CD4-positive, alpha-beta T cell treated with Interleukin-12 subunit alpha and Interleukin-12 subunit beta, for 1 hour (primary cell): ENCODE data around the gene LNX2.
"Not testable (repeated sequence)": the region's sequence is repeated elsewhere in the genome, so short reads cannot be mapped to it uniquely, and the experiment has no call there.

ENCODE experiments used
- DNase-seq: peaks from one replicate; pipeline ENCODE4 v3.0.0-alpha.2; 2020

The LNX2 gene

DNA sequence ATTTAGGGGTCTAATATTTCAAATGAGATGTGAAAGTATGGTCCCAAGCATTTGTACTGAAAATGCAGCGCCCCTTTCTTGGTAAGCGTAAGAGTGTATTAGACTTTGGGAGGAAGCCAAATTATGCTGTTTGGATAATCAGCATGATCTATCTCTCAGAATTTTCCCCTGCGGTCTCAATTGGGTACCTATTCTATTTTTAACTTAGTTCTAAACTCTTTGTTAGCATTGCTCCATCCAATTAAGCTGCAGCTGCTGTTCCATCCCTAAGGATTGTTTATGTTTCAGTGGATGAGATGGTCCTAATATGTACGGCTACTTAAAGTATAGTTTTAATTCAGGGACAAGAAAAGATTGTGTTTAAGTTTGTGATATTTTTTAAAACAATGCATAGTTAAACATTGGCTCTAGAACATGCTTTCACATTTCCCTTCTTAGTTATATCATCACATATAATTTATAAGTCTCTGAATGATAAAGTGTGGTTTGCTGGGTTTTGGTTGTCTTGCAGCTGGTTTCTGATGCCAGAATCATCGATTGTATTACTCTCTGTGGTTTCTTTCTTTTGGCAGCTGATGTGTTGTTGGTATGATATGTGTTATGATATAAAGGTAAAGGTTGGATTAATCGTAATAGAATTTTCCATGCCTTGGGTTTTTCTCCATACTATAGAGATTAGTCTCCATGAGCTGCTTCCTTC is 16.4 kb upstream of the LNX2 start:
- no peak for DNase-seq

DNA sequence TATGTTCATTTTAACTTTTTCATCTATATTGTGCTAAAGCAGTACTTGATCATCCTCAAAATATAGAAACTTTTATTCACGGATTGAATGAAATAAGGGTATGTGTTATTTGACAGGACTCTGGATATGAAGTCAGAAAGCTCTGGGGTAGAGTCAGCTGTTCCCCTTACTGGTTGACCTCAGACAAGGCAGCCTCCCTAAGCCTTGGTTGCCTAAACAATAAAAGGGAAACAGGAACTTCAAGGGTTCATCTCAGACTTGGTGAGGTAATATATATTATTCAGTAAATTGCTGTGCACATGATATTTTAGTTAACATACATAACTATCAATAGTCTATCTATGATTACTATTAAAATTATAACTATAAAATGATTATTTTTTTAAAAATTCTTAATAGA is 14.9 kb upstream of the LNX2 start:
- DNase-seq, result no peak

DNA sequence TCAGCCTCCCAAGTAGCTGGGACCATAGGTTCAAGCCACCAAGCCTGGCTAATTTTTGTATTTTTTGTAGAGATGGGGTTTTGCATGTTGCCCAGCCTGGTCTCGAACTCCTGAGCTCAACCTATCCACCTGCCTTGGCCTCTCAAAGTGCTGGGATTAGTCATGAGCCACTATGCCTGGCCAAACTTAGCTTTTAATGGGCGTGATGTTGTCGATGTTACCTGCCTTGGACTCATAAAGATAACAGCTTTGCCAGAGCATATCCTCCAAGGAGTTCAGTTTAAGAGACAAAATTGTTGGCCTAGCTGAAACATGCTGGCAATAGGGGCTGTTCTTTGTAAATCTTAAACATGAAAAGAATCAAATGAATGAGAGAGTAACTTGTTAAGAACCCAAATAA is 14.5 kb upstream of the LNX2 start:
- no peak for DNase-seq

DNA sequence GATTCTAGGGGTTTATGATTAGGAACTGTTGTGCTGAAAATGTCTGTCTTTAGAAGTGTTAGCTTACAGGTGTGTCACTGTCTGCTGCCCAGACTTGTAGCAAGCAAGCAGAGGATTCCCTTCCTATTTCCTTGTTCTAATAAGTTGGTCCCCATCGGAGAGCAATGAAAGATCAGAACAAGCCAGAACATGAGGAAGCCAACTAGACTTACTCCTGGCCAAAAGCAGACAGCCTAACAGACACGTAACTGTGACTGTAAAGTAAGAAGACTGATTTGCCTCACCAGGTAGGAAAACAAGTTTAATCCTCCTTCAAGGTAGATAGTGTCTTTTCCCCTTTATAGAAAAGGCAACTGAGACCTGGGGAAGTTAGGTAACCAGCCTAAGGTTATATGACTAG is 13.9 kb upstream of the LNX2 start:
- DNase-seq, result no peak

DNA sequence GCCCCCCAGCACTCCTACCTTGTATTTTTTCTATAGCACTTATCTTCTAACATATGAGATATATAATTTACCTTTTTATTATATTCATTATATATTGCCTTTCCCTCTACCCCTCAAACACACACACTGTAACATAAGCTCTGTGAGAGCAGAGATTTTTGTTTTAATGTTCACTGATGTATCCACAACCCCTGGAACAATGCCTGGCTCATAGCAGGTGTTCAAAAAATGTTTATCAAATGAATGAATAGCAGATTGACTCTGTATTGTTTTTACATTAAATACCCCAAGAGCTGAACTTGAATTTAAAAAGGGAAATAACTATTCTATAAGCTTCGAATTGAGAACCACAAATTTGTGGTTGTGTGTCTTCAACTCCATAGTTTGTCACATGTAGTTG is 12.3 kb upstream of the LNX2 start:
- no peak for DNase-seq

DNA sequence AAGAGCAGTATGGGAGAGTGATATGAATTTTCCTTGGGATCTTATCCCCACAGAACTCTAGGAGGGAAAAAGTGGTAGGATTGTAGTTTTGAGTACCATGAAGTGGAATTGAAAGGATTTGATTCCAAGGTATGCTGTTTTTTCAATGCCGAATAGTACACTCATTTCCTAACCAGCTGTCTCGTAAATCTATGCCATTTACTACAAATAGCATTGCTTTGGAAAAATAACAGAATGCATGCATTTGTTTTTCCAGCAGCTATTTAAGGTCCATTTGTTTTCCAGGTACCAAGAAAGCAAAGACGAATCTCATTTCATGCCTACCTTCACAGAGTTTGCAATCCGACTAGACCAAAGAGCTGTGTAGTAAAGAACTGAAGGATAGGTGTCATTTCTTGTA is 11.9 kb upstream of the LNX2 start:
- no peak for DNase-seq

DNA sequence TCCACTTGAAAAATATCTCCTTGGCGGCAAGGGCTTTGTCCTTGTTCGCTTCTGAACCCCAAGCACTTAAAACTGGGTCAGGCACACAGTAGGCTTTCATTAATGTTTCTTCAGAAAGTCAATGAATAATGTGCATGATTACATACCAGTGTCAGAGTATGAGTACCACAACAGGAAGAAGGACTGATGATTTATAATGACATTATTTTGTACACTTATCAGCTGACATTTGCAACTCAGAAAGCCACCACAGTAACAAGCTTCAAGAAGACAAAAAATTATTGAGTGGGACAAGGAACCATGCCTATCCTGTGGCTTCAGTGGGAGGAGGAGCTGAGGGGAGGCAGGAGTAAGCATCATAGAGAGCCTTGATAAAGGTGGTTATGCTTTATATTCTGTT is 11.3 kb upstream of the LNX2 start:
- DNase-seq, result no peak

DNA sequence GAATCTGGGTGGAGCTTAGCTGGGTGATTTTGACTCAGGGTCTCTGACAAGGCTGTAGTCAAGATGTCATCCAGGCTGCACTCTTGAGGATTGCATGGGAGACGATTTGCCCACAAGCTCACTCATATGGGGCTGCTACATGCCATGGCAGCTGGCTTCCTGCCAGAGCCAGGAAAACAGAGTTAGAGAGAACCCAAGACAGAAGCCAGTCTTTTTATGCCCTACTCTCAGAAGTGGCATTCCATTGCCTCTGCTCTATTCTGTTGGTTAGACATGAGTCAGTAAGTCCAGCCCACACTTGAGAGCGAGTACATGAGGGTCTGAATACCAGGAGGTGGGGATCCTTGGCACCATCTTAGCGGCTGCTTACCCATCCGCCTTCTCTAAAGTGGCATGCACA is 10.8 kb upstream of the LNX2 start:
- no peak for DNase-seq

DNA sequence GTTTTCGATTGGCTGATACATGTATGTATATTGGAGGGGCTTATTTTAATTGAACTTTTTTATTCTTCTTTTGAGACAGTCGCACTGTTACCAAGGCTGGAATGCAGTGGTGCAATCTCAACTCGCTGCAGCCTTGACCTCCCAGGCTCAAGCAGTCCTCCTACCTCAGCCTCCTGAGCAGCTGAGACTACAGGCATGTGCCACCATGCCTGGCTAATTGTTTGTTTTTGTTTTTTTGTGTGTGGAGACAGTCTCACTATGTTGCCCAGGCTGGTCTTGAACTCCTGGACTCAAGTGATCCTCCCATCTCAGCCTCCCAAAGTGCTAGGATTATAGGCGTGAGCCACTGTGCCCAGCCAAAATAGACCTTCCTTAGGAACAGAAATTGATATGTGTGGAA is 8.4 kb upstream of the LNX2 start:
- DNase-seq, result not testable (repeated sequence)

DNA sequence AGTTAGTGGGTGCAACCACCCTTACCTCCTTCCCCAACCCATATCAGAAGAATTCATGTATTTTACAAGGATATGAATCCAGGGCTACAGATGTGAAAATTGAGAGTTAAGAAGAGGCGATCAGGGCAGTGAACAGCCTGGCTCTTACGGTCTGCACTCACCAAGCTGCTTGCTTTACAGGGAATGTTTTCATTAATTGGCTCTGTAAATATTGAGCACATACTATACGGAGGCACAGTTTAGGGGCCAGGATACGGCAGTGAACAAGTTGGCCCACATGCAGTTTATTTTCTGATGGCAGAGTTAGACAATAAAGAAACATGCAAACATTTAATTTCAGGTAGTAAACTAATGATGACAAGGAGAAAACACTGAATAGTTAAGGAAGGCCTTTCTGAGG is 7.8 kb upstream of the LNX2 start:
- DNase-seq, result no peak

DNA sequence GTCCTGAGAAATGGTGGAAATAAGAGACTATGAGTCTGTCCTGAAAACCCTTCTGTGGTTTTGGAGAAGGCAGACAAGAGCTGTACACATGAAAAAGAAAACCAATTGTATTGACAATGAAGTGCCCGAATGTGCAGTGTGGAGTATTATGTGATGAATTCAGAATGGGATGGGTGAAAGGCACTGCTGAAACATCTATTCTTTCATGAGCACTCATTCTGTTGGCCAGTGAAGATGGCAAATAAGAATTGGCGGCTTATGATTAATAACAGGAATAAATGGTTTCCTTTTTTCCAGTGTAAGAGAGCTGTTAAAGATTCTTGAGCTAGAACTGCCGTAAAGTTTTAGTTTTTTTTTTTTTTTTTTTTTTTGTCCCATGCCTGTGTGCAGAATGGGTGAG is 7.1 kb upstream of the LNX2 start:
- DNase-seq, result no peak

DNA sequence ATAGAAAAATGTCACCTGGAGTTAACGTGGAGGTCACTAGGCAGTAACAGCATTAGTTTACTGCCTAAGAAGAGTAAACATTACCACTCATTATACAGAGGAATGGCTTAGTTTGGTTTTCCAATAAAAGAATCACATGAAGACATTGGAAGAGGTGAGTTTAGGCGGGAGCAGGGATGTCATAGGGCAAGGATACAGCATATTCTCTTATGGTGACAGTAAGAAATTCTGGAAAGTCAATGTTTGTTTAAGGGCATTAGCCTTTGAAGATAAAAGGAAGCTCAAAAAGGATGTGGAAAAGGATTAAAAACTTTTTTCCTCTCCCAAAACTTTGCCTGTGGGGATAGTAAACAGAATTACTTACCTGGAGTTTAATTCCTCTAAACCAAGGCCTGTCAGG is 5.5 kb upstream of the LNX2 start:
- no peak for DNase-seq

DNA sequence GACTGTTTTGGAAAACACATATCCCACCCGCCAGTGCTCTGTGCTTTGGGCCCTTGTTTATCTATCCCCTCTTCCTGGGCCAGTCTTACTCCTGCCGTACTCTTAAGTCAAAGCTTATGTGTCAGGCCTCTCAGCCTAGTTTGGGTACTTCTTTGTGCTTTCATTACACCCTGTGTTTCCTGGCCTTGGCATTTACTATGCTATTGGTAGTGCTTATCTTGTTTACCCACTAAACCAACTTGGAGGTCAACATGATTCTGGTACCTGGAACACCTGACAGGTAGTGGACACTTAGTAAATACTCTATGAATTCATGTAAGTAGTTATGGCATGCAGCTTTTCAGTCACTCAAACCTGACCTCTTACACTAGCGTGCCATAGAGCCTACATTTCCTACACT is 3.7 kb upstream of the LNX2 start:
- DNase-seq, result no peak

DNA sequence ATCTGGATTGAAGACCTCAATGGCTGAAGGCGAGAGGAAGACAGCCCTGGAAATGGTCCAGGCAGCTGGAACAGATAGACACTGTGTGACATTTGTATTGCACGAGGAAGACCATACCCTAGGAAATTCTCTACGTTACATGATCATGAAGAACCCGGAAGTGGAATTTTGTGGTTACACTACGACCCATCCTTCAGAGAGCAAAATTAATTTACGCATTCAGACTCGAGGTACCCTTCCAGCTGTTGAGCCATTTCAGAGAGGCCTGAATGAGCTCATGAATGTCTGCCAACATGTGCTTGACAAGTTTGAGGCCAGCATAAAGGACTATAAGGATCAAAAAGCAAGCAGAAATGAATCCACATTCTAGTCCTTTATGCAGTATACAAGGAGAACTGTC is 2.6 kb upstream of the LNX2 start:
- no peak for DNase-seq

DNA sequence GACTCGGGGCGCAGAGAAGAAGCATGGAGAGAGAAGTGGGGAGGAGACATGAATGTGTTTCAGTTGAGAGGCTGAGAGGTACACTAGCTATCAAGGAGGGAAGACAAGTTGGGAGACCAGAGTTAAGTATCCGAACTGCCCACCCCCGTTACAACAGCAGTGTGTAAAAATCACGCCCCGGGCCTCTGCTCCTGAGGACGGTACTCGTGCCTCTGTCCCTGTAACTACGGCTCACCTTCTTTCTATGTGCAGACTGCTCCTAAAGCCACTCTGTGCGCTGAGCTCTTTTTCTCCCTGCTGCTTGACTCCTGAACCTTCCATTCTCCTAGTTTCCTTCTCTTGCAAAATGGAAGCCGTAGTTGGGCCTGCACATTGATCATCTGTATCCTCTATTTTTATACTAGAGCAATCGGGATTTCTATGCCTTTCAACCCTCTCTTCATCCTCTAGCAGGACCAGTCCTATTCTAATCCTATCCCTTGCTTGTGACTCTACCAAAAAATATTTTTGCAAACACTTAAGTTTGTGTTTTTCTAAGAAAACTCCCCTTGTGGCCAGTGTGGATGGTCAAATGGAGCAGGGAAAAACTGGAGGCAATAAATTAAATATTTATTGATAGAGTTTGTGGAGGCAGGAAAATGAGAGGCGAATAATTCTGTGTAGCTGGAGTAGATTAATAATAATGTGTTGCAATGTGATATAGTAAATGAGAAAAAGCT is 1.9 kb upstream of the LNX2 start:
- DNase-seq, result no peak

DNA sequence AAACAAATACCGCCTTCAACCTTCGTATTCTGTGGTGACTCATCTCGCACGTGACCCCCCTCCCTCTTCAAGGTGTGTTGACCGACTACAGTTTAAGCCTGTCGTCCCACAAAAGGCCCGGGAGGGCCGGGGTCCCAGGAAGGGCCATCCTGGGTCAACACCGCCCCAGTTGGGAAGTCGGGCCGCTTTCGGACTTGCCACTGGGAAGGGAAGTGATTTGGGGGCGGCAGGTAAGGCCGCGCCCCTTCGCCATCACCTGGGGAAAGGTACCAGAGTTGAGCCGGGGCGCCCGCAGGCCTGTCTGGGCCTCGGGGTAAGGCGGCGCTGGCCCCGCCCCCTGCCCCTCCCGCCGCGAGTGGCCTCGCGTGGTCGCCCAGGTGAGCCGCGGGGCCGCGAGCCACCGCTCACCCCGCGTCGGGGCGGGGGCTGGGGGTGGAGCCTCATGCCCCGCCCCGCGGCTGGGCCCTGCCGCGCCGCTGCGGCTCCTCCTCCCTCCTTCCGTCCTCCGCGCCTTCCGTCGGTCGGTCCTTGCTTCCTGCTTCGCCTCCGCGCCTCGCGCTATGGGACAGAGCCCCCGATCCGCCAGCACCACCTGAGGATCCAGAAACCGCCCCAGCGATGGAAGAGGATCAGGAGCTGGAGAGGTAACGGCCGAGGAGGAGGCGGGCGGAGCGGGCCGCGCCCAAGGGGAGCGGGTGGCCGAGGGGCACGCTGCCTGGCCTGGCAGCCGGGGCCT is 1.2 kb upstream of the LNX2 start, which contains the start of gene POLR1D:
Gene POLR1D, plus strand, starts transcription at position 527 of the 736 bp plus-strand sequence. Its CDS starts 92 bp downstream, at position 619.
- DNase-seq, result peak; percentile 89

DNA sequence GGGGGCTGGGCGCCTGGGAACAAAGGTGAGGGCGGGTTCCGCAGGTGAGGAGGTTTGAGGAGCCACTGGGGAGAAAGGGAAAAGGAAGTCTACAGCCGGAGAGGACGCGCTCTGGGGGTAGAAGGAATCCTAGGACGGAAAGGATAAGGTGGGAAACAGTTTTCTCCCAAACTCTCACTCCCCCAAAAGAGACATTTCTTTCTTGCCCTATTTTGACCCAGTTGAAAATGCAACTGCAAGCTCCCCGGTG is 712 bp upstream of the LNX2 start:
- no peak for DNase-seq

DNA sequence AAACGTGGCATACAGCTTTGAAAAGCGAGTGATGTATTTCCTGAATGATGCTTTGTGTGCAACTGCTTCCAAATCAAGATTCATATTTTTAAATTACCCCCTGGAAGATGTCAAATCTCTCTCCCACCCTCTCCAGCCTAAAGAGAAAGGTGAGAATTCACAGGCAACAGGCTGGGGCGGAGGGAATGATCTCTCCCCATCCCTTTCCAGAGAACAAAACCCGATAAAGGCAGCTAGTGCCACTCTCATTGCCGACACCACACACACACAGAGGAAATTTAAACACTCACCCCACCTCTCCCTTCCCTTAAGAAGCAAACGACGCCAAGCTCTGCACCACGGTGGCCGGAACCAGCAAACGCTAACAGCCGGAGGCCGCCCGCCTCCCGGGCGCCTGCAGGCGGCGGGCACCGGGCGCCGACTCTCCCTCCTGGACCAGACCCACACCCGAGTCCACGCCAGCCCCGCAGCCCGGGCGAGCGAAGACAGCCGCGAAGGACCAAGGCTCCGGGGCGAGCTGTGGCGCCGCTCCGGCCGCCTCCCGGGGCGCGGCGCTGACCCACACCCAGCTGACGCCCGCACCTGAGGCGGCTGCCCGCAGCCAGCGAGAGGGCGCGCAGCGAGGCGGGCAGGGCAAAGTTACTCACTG is 477 bp downstream of the LNX2 start:
- peak; percentile 51 for DNase-seq

DNA sequence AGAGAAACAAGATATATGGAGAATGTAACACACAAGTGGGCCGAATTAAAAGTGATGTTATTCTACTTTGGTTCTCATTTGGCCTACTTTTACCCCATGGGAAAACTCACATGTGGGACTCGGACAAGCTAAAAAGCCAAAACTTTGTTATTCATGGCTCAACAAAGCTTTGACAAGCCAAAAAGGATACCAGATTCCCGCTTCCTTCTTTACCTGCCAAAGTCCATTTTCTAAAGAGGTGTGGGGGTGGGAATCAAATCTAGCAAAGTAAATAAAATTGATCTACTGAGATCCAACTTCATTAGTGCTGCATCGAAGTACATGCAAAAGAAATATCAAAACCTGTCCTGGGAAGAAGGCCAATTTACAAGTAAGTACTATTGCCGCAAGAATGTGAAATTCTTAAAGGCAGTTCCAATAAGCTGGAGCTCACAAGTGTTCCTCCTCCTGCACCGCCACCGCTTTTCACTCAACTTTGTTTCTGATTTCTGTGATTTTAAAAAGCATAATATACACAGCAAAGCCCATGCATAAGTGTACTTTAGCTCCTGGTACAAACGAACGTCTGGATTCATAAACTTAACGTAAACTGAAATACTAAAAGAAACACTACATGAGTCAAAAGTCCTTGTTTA is 1.1 kb downstream of the LNX2 start:
- DNase-seq, result no peak

DNA sequence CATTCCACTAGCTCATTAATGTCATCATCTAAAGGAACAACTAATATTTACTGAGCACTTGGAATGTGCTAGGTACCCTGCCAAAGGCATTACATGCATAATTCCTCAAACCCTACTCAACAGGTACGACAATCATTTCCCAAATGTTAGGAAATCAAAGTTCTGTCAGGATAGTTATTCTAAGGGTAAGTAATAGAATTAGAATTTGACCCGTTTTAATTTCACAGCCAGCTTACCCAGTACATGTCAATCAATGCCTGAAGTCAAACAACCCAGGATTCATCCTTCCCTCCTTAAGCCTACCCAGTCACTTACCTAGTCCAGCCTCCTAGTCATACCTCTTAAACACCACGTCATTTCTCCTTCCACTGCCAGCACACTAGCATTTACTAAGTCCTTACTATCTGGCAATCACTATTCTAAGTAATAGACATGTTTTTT is 2.4 kb downstream of the LNX2 start:
- DNase-seq, result no peak

DNA sequence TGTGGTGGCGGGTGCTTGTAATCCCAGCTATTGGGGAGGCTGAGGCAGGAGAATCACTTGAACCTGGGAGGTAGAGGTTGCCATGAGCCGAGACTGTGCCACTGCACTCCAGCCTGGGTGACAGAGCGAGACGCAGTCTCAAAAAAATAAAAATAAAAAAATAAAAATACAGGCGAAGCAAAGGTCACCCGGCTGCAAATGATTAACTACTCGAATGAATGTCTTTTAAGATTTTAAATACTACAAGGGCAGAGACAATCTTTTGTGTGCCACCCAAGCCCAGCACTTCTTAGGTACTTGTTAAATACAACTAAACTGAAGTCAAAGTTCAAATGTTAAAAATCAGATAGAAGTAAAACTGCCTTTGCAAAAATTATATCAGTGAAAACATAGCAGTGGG is 6.7 kb downstream of the LNX2 start:
- no peak for DNase-seq

DNA sequence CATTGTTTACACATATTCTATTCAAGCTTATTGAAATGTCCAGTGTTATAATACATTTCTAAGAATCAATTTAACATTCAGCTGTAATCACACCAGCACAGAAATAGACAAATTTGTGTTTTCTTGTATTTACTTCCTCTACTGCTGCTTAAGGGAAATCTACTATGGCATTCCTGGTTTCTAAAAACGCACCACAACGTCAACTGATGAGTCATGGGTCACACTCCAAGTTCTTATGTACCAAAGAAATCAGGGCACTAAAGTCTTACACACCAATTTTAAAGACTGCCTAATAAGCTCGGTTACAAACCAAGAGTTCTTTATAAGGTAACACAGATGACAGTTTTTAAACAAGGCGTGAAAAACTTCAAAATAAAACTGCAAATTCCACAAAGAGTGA is 13.2 kb downstream of the LNX2 start:
- DNase-seq, result no peak

DNA sequence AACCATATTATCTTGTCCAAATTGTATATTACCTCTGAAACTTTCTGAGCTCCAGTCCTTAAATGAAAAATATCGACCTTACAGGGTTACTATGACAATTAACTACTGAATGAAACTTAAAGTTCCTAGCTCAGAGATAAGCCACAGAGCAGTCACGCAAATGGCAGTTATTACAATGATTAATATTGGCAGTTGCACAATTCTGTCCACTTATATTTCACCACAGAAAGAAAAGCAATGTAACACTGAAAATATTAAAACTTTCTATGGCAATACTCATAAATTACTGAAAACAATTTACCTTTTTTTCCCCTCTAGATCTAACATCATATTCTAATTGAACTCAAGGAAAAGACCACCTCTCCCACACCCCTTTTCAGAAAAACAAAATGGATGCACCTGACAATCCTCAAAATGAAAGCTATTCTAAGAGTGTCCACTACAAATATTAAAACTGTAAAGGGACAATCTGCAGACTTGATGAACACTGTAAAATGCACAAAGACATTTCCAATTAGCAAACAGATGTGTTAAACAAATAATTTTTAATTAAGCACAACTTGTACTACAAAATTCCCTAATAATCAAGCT is 14.6 kb downstream of the LNX2 start:
- no peak for DNase-seq
